PFSK-1 (cell line): ENCODE results near the gene ATP11A.

ENCODE experiments used
- POLR2AphosphoS5 ChIP-seq: IDR thresholded peaks from 2 replicates; pipeline ENCODE4 v1.6.1; 2012; ENCODE audit warnings: low read depth, mild to moderate bottlenecking, control low read depth, low read length, moderate library complexity
- REST ChIP-seq, 2 experiments: IDR thresholded peaks; 2 replicates each; pipeline versions ENCODE4 v1.6.1 to v1.8.0; 2011 to 2012; ENCODE audit warnings: low read depth in 2 of 2, low read length in 2 of 2, control low read depth in 1 of 2, inconsistent platforms in 1 of 2, mild to moderate bottlenecking in 1 of 2, moderate library complexity in 1 of 2; ENCODE audit not compliant: insufficient read depth in 1 of 2
- SIN3A ChIP-seq: IDR thresholded peaks from 2 replicates; pipeline ENCODE4 v1.6.1; 2012; ENCODE audit warnings: mild to moderate bottlenecking, low read length, moderate library complexity, borderline replicate concordance; ENCODE audit not compliant: insufficient read depth

- TF ChIP-seq POLR2AphosphoS5, result no peak
- no peak for TF ChIP-seq SIN3A
- no peak for TF ChIP-seq REST (IDR thresholded peaks at IDR 0.05; ENCODE audit: insufficient read depth in 1 of 2, low read depth in 2 of 2, low read length in 2 of 2)
Observed at GRCh38 chr13:112912726-112913440, 223.0 kb downstream of the ATP11A start.
